HG03442 (cell line): Measurements from ENCODE around the gene KCNS1.
"Not testable (repeated sequence)": the region's sequence is repeated elsewhere in the genome, so short reads cannot be mapped to it uniquely, and the experiment has no call there.

Experiments used
- ATAC-seq: cut with Tn5 transposase; IDR thresholded peaks from one replicate; pipeline ENCODE4 v1.9.1; 2021; ENCODE audit warnings: mild to moderate bottlenecking, moderate library complexity; ENCODE audit not compliant: unreplicated experiment

Gene KCNS1

GRCh38 chr20:45082468-45082867 is 18.5 kb downstream of the KCNS1 start:
- ATAC-seq, result no peak

GRCh38 chr20:45080867-45081624 is 19.9 kb downstream of the KCNS1 start:
- ATAC-seq, result no peak

- ATAC-seq, result no peak
Observed at GRCh38 chr20:45077559-45077958, 23.4 kb downstream of the KCNS1 start.

GRCh38 chr20:45073221-45073620 is 27.7 kb downstream of the KCNS1 start:
- no peak for ATAC-seq

GRCh38 chr20:45072066-45072465 is 28.9 kb downstream of the KCNS1 start:
- ATAC-seq, result no peak

- ATAC-seq, result no peak
Observed at GRCh38 chr20:45070932-45071632, 29.8 kb downstream of the KCNS1 start.

GRCh38 chr20:45069261-45069660 is 31.7 kb downstream of the KCNS1 start:
- no peak for ATAC-seq

GRCh38 chr20:45067558-45067957 is 33.4 kb downstream of the KCNS1 start:
- ATAC-seq, result no peak

- no peak for ATAC-seq
Observed at GRCh38 chr20:45067087-45067486, 33.8 kb downstream of the KCNS1 start.

GRCh38 chr20:45066372-45066771 is 34.6 kb downstream of the KCNS1 start:
- no peak for ATAC-seq

- no peak for ATAC-seq
Observed at GRCh38 chr20:45064812-45065211, 36.1 kb downstream of the KCNS1 start.

- ATAC-seq, result not testable (repeated sequence)
Observed at GRCh38 chr20:45063107-45063506, 37.8 kb downstream of the KCNS1 start.

- no peak for ATAC-seq
Observed at GRCh38 chr20:45061244-45061643, 39.7 kb downstream of the KCNS1 start.

- no peak for ATAC-seq
Observed at GRCh38 chr20:45060294-45060693, 40.6 kb downstream of the KCNS1 start.

- ATAC-seq, result no peak
Observed at GRCh38 chr20:45059022-45059728, 41.8 kb downstream of the KCNS1 start.

GRCh38 chr20:45058168-45058850 is 42.6 kb downstream of the KCNS1 start:
- no peak for ATAC-seq

- no peak for ATAC-seq
Observed at GRCh38 chr20:45056473-45057173, 44.3 kb downstream of the KCNS1 start.

GRCh38 chr20:45055056-45055455 is 45.9 kb downstream of the KCNS1 start:
- ATAC-seq, result no peak

- ATAC-seq, result no peak
Observed at GRCh38 chr20:45053430-45054351, 47.2 kb downstream of the KCNS1 start.
